ENCODE measurements around the gene OR10A4.

OR10A4 gene

GRCh38 chr11:6856871-6857270 lies 19.6 kb upstream of the OR10A4 start:
- no peaks in the 10 kb centered on the region for H3K36me3 ChIP-seq (replicated peaks; ENCODE audit: insufficient read depth, low read length)
- H3K79me2 ChIP-seq (ENCODE audit: low read length): no peaks in the 10 kb centered on the region
- H2AFZ ChIP-seq (ENCODE audit: low read length): no peak overlapping the region
- H3F3A ChIP-seq (ENCODE audit: insufficient read depth, low read length): 0 out of 2 replicates have a peak, but pooled peaks cover 3% of the 10 kb centered on the region
- no peak overlapping the region for H3K27ac ChIP-seq (ENCODE audit: low read length)
- no peaks in the 10 kb centered on the region for H3K9me2 ChIP-seq (replicated peaks; ENCODE audit: insufficient read depth, low read length)
- H3K4me3 ChIP-seq (ENCODE audit: low read length): no peak overlapping the region
- peaks cover 13% of the 10 kb centered on the region for H3K4me1 ChIP-seq (ENCODE audit: low read length)
- H3K4me2 ChIP-seq (ENCODE audit: low read depth, low read length): peak overlapping the region; percentile 38
- no peak for DNase-seq
- no peaks in the 10 kb centered on the region for H3K27me3 ChIP-seq (replicated peaks; ENCODE audit: insufficient read depth, low read length)
- TF ChIP-seq CTCF (IDR thresholded peaks at IDR 0.05; ENCODE audit: low read length) (no peak), EZH2 (optimal IDR thresholded peaks at IDR 0.05; ENCODE audit: low read depth, low read length) (no peak), EZH2phosphoT487 (IDR thresholded peaks at IDR 0.05; ENCODE audit: low read length) (no peak)
- no peak overlapping the region for H3K9ac ChIP-seq (ENCODE audit: low read length)
- no peaks in the 10 kb centered on the region for H4K20me1 ChIP-seq (ENCODE audit: insufficient read depth, low read length)
- no peaks in the 10 kb centered on the region for H3K9me3 ChIP-seq (replicated peaks; ENCODE audit: insufficient read depth, low read length)

DNA sequence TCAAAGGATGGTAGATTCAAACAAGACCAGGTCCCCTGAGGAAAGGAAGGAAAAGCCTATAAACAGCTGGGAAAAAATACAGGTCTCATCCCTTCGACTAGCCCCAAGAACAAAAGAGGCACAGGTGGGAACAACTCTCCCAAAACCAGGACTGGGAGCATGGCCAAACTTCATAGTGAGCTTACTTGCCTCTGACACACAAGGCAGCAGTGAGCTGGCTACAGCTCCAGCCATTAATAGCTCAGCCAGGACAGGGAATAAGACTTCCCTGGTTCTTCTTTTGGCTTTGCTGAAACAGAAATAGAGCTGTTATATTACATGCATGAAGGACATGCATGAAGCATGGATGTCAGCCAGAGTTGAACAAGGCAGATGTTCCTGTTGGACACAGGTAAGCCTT lies 13.5 kb upstream of the OR10A4 start, which contains the start of gene OR10A2:
Gene OR10A2, plus strand, starts transcription at position 97 of the 400 bp plus-strand sequence. CDS start 6,698 bp downstream, outside the sequence.
- Histone ChIP-seq H3K4me3 (ENCODE audit: low read length) (no peak within 1 kb of the TSS), H3K27me3 (replicated peaks; ENCODE audit: insufficient read depth, low read length) (no peaks in the 10 kb centered on the region), H4K20me1 (ENCODE audit: insufficient read depth, low read length) (no peaks in the 10 kb centered on the region), H2AFZ (ENCODE audit: low read length) (no peak within 1 kb of the TSS), H3K9me3 (replicated peaks; ENCODE audit: insufficient read depth, low read length) (no peaks in the 10 kb centered on the region), H3K4me1 (ENCODE audit: low read length) (no peaks in the 10 kb centered on the region), H3K9me2 (replicated peaks; ENCODE audit: insufficient read depth, low read length) (no peaks in the 10 kb centered on the region), H3K27ac (ENCODE audit: low read length) (no peak within 1 kb of the TSS), H3K4me2 (ENCODE audit: low read depth, low read length) (no peak within 1 kb of the TSS), H3K9ac (ENCODE audit: low read length) (no peak within 1 kb of the TSS), H3F3A (ENCODE audit: insufficient read depth, low read length) (no peaks in the 10 kb centered on the region), H3K36me3 (replicated peaks; ENCODE audit: insufficient read depth, low read length) (no peaks in the 10 kb centered on the region), H3K79me2 (ENCODE audit: low read length) (no peaks in the 10 kb centered on the region)
- no peak for TF ChIP-seq EZH2phosphoT487 (IDR thresholded peaks at IDR 0.05; ENCODE audit: low read length)
- TF ChIP-seq CTCF (IDR thresholded peaks at IDR 0.05; ENCODE audit: low read length): no peak
- no peak for TF ChIP-seq EZH2 (optimal IDR thresholded peaks at IDR 0.05; ENCODE audit: low read depth, low read length)
- DNase-seq: no peak

DNA sequence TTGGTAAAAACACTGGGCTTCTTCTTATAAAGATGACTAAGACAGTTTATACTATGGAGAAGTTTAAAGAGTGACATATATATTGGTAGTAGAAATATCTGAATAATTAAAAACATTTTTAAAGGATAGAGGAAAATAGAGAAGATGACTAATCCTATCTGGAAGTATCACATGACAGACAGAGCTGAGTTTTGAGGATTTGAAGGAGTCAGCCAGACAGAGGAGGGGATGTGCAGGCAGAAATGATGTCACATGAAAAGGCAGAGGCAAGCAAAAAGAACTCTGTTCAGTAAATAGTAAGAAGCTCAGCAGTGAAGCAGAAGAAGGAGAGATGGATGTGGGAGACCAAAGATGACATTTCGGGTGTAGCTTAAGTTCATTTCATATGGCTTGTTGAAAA lies 12.0 kb upstream of the OR10A4 start:
- no peak for DNase-seq
- Histone ChIP-seq H4K20me1 (ENCODE audit: insufficient read depth, low read length) (no peaks in the 10 kb centered on the region), H3K9me2 (replicated peaks; ENCODE audit: insufficient read depth, low read length) (no peaks in the 10 kb centered on the region), H3K4me3 (ENCODE audit: low read length) (no peak overlapping the region), H3K9ac (ENCODE audit: low read length) (no peak overlapping the region), H3K9me3 (replicated peaks; ENCODE audit: insufficient read depth, low read length) (no peaks in the 10 kb centered on the region), H3K4me2 (ENCODE audit: low read depth, low read length) (no peak overlapping the region), H3K36me3 (replicated peaks; ENCODE audit: insufficient read depth, low read length) (no peaks in the 10 kb centered on the region), H2AFZ (ENCODE audit: low read length) (no peak overlapping the region), H3K4me1 (ENCODE audit: low read length) (peaks cover 3% of the 10 kb centered on the region; the same call in 1 of the 2 replicates), H3K27ac (ENCODE audit: low read length) (no peak overlapping the region), H3K27me3 (replicated peaks; ENCODE audit: insufficient read depth, low read length) (no peaks in the 10 kb centered on the region), H3K79me2 (ENCODE audit: low read length) (no peaks in the 10 kb centered on the region), H3F3A (ENCODE audit: insufficient read depth, low read length) (no peaks in the 10 kb centered on the region)
- TF ChIP-seq EZH2 (optimal IDR thresholded peaks at IDR 0.05; ENCODE audit: low read depth, low read length): no peak

DNA sequence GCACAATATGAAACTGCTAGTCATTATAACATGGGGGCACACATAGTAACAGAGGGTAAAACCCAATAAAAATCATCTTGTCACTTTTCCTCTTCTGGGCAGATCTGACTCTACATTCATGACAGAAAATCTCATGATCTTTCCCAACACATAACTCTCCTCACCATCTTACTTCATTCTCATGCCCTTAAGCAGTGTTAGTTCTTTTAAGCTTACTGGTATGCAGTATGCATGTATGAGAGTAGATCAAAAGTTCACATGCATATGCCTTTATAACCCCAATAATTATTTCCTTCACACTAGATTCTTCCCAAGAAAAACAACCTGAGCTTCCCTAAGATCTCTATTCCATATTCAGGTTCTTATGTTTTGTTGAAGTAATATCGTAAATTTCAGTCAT lies 5.1 kb upstream of the OR10A4 start:
- no peak overlapping the region for H3K9ac ChIP-seq (ENCODE audit: low read length)
- no peaks in the 10 kb centered on the region for H3F3A ChIP-seq (ENCODE audit: insufficient read depth, low read length)
- no peaks in the 10 kb centered on the region for H3K27me3 ChIP-seq (replicated peaks; ENCODE audit: insufficient read depth, low read length)
- H4K20me1 ChIP-seq (ENCODE audit: insufficient read depth, low read length): no peaks in the 10 kb centered on the region
- H3K9me2 ChIP-seq (replicated peaks; ENCODE audit: insufficient read depth, low read length): no peaks in the 10 kb centered on the region
- no peaks in the 10 kb centered on the region for H3K36me3 ChIP-seq (replicated peaks; ENCODE audit: insufficient read depth, low read length)
- no peak overlapping the region for H3K4me2 ChIP-seq (ENCODE audit: low read depth, low read length)
- no peak overlapping the region for H3K4me3 ChIP-seq (ENCODE audit: low read length)
- no peaks in the 10 kb centered on the region for H3K9me3 ChIP-seq (replicated peaks; ENCODE audit: insufficient read depth, low read length)
- DNase-seq: no peak
- peaks cover 5% of the 10 kb centered on the region; the same call in 1 of the 2 replicates for H3K4me1 ChIP-seq (ENCODE audit: low read length)
- H2AFZ ChIP-seq (ENCODE audit: low read length): no peak overlapping the region
- TF ChIP-seq EZH2phosphoT487 (IDR thresholded peaks at IDR 0.05; ENCODE audit: low read length): no peak
- no peak for TF ChIP-seq CTCF (IDR thresholded peaks at IDR 0.05; ENCODE audit: low read length)
- TF ChIP-seq EZH2 (optimal IDR thresholded peaks at IDR 0.05; ENCODE audit: low read depth, low read length): no peak
- no peaks in the 10 kb centered on the region for H3K79me2 ChIP-seq (ENCODE audit: low read length)
- H3K27ac ChIP-seq (ENCODE audit: low read length): no peak overlapping the region
